ENCODE results near the gene OPCML.

DNA sequence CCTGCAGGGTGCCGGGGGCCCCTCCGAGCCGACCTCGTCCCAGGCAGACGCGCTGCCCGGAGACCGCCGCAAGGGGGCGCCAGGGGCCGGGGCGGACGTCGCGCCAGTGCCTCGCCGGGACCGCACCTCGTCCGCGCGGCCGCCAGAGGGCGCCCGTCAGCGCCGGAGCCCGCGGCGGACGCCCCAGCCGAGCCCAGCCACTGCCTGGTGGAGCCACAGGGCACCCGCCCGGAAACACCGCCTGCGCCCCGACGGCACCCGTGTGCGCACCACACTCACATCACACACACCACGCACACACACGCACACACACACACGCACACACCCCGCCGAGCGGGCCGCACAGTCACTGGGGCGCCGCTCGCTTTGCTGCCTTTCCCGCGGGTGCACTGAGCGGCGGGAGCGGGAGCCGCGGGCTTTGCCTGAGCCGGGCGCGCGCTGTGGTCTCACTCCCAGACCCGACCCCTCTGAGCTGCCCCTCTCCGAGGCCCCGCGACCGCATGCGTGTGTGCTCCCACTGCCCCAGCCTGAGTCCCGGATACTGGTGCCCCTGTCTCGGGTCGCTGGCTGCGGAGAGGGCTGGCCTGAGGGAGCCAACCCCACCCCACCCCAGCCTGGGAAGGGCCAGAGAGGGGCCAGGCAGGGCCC is 449.3 kb downstream of the OPCML start:
- TF ChIP-seq, protein P1, sequence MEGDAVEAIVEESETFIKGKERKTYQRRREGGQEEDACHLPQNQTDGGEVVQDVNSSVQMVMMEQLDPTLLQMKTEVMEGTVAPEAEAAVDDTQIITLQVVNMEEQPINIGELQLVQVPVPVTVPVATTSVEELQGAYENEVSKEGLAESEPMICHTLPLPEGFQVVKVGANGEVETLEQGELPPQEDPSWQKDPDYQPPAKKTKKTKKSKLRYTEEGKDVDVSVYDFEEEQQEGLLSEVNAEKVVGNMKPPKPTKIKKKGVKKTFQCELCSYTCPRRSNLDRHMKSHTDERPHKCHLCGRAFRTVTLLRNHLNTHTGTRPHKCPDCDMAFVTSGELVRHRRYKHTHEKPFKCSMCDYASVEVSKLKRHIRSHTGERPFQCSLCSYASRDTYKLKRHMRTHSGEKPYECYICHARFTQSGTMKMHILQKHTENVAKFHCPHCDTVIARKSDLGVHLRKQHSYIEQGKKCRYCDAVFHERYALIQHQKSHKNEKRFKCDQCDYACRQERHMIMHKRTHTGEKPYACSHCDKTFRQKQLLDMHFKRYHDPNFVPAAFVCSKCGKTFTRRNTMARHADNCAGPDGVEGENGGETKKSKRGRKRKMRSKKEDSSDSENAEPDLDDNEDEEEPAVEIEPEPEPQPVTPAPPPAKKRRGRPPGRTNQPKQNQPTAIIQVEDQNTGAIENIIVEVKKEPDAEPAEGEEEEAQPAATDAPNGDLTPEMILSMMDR (IDR thresholded peaks at IDR 0.05) = peak; percentile 31 to 99 (median 99)
- TF ChIP-seq POLR2A (IDR thresholded peaks at IDR 0.05) = no peak
